Activated T-cell treated with anti-CD3 and anti-CD28 coated beads, Interleukin-2, amount 50 U/mL, for 48 hours (primary cell): ENCODE data around the gene SLC26A2.
A peak's percentile ranks its signal among the peaks of the same experiment; 100 is the strongest.

Experiments
- DNase-seq, 2 experiments: peaks; one replicate each; pipeline ENCODE4 v3.0.0-alpha.2; 2020

Gene SLC26A2

DNA sequence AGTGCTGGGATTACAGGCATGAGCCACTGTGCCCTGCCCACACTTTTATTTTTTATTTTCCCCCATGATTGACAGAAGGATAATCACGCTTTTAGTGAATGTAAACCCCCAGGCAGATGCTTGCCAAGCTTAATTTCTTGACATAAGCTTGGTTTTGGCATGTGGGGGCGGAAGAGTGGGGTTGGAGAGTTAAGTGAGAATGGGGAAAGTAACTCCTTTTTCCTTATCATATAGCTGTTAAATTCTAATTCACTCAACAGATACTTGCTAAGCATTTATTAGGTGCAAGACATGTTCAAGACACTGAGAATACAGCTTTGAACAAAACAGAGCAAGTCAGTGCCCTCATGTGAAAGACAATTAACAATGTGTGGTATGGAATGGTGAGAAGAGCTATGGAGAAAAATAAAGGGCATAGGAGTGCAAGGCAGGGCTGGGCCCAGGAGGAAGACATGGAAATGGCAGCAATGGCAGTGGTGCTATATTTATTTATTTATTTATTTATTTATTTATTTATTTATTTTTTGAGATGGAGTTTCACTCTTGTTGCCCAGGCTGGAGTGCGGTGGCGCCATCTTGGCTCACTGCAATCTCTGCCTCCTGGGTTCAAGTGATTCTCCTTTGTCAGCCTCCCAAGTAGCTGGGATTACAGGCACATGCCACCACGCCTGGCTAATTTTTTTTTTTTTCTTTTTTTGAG, 2.2 kb downstream of the SLC26A2 start:
- DNase-seq = no peak

GRCh38 chr5:149963729-149964128, 3.2 kb downstream of the SLC26A2 start:
- DNase-seq = no peak

- no peak for DNase-seq
These were observed 6.4 kb downstream of the SLC26A2 start for GRCh38 chr5:149966946-149967345.

DNA sequence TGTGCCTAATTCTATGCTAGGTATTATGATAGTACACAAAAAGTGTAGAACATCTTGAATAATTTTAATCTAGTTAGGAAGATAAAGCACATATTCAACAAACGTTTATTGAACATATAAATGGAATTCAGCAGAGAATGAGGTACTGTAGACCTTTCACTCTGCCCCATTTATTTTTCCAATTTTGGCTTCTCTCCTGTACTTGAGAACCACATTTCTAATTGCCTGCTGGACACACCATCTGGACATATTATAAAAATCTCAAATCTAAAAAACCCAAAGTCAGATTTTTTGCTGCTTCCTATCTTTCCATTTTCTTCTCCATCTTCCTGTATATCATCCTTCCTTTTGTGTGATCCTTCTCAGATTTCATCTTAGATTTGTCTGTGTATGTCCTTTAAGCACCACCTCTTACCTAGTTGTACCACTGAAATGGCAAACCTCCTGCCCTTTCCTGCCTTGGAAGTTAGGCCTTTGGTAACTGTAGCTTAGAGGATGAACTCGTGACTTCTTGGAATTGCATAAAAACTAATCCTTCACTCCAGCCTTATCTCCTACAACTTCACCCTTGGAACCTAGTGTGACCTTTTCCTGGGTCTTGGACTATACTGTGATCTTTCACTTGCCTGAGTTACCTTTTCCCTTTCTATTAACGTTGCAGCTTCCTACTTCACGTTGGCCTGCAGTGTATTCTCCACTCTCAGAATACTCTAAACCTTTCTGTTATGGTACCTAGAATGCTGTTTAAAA, 8.8 kb downstream of the SLC26A2 start:
- DNase-seq = no peak

DNA sequence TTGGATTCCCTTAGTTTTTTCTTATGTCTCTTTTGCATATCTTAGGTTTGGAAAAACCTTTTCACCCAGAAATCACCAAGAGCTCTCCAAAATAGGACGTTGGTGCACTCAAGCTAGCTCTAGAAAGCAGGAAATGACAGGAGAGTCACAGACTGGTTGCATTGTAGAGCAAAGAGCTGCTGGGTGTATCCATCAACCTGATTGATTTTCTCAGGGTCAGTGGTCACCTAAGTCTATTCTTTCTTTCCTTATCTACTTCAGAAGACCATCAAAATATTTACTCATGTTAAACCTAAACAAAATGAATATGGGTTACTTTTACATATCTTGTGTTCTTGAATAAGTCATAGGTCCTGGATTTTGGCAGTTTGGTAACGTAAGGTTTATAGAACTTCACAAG, 14.9 kb downstream of the SLC26A2 start:
- DNase-seq = no peak

DNA sequence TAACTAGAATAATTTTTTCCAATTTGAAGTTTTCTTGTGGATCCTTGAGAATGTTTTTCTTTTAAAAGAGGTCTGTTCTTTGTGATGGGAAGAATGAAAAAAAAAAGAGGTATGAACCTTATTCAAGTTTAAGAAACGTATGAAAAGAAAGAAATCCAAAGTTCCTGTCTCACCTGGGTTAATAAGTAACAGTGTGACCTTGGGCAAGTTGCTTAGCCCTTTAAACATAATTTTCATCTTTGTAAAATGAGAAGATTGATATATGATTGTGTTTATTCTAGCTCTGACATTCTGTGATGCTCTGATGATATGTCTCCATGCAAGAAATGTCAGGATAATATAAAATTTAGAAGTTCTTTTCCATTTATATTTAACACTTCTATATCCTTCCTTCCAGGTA, 19.3 kb downstream of the SLC26A2 start:
- no peak for DNase-seq

- no peak for DNase-seq
These were observed 20.6 kb downstream of the SLC26A2 start for GRCh38 chr5:149981206-149981605.

GRCh38 chr5:149982505-149982904, 21.9 kb downstream of the SLC26A2 start:
- DNase-seq = no peak

DNA sequence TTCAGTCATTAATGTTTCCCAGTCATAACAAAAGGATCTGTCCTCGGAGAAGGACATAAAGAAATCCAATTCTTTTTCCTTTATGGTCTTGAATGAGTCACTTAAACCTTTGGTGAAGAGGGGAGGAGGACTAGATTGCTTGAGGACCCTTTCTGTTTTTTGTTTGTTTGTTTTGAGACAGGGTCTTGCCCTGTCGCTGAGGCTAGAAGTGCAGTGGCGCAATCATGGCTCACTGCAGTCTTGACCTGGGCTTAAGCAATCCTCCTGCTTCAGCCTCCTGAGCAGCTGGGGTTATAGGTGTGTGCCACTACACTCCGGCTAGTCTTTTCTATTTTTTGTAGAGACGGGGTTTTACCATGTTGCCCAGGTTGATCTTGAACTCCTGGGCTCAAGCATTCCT, 27.6 kb downstream of the SLC26A2 start:
- DNase-seq = no peak

GRCh38 chr5:149990518-149991376, 30.2 kb downstream of the SLC26A2 start:
- DNase-seq = peak; percentile 70 to 73

DNA sequence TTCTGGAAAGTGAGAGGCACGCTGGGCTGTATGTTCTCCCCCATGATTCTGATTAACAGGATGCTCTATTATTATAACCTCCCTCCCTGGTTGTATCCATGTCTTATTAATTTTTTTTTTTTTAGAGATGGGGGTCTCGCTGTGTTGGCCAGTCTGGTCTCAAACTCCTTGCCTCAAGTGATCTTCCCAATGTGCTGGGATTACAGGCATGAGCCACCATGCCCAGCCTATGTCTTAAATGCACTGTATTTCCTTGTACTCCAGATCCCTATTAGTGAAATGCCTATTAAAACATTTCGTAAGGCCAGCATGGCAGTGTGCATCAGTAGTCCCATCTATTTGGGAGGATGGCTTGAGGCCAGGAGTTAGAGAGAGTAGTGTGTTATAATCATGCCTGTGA, 32.9 kb downstream of the SLC26A2 start:
- DNase-seq = no peak

GRCh38 chr5:149995385-149996204, 35.0 kb downstream of the SLC26A2 start:
- no peak for DNase-seq

DNA sequence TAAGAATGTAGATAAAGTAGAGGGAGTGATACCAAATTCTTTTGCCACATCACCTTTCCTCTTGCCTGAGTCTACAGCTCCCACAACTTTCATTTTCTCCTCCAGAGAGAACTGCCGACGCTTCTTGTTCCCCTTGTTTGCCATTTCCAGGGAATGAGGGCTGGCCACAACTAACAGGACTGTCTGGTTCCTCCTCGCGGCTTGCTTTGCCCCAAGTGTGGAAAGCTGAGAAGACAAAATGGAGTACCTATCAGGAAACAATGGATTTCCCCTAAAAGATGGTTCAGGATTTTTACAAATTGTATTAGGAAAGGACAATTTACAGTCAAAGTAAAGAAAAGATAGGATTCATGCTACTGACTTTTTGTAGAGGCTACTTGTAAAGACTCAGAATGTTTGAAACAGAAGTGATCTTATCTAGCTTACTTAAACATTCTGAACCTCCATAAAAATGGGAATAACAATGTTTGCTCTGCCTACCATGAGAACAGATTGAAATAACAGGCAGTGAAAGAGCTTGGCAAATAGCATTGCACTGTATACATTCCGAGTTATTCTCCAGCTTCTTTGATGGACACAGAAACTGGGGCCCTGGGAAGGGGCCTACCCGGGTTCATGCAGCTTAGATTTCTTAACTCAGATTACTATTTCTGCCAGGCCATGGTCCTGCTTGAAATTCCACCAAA, 35.8 kb downstream of the SLC26A2 start:
- DNase-seq = no peak

DNA sequence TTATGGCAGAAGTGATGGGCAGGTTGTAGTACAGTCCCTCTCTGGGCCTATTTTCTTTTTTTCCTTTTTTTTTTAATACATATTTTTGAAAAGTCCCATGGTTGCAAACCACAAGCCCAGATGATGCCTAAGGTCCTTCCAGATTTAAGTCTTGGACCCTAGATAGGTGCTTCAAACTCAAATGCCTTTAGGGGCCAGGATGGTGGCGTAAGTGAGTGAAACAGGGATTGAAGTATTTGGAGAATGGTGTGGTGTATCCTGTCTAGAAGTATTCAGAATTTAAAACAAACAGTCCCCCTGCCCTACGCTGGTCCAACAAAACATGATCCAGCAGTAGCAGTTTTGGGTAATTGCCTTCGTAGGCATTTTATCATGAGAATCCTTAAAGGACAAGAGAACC, 37.7 kb downstream of the SLC26A2 start:
- DNase-seq = no peak

DNA sequence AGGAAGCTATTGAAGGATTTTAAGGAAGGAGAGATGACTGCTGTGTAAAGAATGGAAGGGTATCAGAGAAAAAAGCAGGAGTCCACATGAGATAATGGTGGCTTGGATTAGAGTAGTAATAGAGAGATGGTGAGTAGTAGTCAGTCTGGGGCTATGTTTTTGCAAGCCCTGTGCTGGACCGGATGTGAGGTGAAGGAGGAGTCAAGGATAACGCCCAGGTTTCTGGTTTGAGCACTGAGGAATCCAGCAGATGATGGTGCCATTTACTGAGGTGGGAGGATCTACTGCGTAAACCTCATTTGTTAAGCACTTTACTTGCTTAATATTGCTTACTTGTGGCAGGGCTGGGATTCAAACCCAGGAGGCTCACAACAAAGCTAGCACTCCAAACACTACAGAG, 38.8 kb downstream of the SLC26A2 start:
- DNase-seq = no peak

DNA sequence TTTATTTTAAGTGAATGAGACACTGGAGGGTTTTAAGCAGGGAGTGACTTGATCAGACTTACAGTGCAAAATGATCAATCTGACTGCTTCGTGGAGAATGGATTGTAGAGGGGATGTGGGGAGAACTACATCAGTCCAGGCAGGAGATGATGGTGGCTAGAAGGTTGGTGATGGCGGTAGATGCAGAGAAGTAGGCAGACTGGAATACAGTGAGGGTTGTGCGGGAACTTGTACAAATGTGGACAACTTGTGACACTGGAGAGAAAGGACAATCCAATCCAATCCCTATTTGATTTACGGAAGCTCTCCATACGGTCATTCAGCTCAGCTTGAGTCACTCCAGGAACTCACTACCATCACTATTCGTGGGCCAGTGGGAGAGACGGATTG, 39.3 kb downstream of the SLC26A2 start:
- DNase-seq = no peak

GRCh38 chr5:150000256-150000989, 39.9 kb downstream of the SLC26A2 start, which contains the start of the genes HMGXB3 and TIGD6:
Gene HMGXB3, plus strand, starts transcription at chr5:150000739. Its CDS starts 4,114 bp downstream, at chr5:150004853.
Gene TIGD6, minus strand, starts transcription at chr5:150000654. Its CDS starts 4,306 bp downstream, at chr5:149996348.
- DNase-seq = peak; percentile 91 to 94

DNA sequence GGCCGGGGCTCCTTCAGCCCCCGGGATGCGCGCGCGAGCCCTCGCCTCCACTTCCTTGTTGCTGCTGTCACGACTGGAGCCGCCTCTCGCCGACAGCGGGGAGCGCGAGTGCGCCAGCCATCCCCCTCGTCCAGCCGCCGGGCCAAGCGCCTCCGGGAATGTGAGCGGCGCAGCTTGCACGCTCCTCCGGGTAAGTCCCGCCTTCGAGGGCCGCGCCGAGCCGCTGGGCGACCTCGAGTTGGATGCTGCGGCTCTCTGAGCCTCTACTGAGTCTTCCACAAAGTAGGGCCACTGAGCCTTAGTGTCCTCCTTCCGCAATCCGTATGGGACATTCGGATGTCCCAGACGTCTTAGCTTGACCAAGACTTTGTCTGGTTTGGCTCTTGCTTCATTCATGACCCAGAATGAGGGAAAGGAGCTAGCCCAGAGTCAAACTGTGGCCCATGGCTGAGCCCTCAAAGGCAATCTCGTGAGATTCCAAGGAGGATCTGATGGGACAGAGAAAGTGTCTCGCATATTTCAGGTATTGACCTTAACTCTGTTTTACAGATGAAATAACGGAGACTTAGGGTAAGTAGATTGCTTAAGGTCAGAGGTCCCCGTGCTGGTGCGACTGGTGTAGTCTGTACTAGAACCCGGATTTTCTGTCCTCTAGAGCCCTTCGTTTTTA, 40.6 kb downstream of the SLC26A2 start:
- DNase-seq = peak; percentile 55 to 64

DNA sequence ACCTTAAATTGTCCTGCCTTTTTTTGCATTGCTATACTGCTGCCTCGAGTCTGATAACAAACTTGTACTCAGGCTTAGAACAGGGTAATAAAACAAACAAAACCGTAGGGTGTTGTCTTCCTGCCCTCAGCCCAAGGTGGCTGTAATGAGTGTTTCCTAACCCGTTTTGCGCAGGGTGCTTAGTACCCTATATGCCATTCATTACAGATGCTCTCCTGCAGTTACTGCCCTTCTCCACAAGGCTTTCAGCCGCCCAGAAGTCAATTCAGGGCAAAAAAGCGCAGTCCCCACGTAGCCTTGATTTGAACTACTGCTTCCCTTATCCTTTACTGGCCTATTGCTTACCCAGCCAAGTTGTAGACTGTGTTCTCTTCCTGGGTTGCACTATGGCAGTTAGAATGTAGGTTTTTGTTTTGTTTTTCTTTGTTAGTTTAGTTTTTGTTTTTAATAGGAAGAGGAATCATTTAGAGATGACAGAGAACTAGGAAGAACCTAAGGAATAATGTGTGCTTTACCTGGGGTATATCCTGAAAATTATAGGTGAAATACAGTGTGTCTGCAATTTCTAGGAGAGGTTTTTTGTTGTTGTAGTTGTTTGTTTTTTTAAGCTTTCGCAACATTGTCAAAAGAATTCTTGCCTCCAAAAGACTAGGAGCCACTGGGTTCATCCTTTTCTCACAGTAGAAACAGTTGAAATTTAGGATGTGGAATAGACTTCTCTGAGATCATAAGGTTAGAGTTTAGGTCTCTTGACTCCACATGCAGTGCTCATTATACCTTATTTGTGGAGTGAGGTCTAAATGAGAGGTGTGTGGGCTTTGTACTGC, 41.3 kb downstream of the SLC26A2 start:
- DNase-seq = peak; percentile 62 to 69

- no peak for DNase-seq
These were observed 45.8 kb downstream of the SLC26A2 start for GRCh38 chr5:150006318-150006717.
